OCI-M2 (cell line): ENCODE results near the gene NEMF.
"Not testable (repeated sequence)": the region's sequence is repeated elsewhere in the genome, so short reads cannot be mapped to it uniquely, and the experiment has no call there.

ENCODE experiments used
- DNase-seq: peaks from one replicate; lab custom pipeline; 2025; ENCODE audit not compliant: unreplicated experiment; lab: John Stamatoyannopoulos, UW

The NEMF gene

GRCh38 chr14:49849213-49849847 lies 3.3 kb downstream of the NEMF start:
- no peak for DNase-seq

- no peak for DNase-seq
These were observed 23.9 kb downstream of the NEMF start for GRCh38 chr14:49828640-49829039.

GRCh38 chr14:49820176-49820575 lies 32.4 kb downstream of the NEMF start:
- DNase-seq, result no peak

GRCh38 chr14:49816844-49817243 lies 35.7 kb downstream of the NEMF start:
- DNase-seq, result no peak

GRCh38 chr14:49816118-49816517 lies 36.5 kb downstream of the NEMF start:
- not testable (repeated sequence) for DNase-seq

GRCh38 chr14:49808780-49809179 lies 43.8 kb downstream of the NEMF start:
- no peak for DNase-seq

- DNase-seq, result no peak
These were observed 56.6 kb downstream of the NEMF start for GRCh38 chr14:49796025-49796424.

GRCh38 chr14:49792618-49793017 lies 60.0 kb downstream of the NEMF start:
- DNase-seq, result no peak

- DNase-seq, result no peak
These were observed 66.3 kb downstream of the NEMF start for GRCh38 chr14:49786315-49786714.

- DNase-seq, result no peak
These were observed 69.1 kb downstream of the NEMF start for GRCh38 chr14:49783394-49784014.

- DNase-seq, result not testable (repeated sequence)
These were observed 71.5 kb downstream of the NEMF start for GRCh38 chr14:49781040-49781439.

- DNase-seq, result no peak
These were observed 74.2 kb downstream of the NEMF start for GRCh38 chr14:49778421-49778820.

GRCh38 chr14:49774106-49774505 lies 78.5 kb downstream of the NEMF start:
- DNase-seq, result no peak

GRCh38 chr14:49771691-49772090 lies 80.9 kb downstream of the NEMF start:
- not testable (repeated sequence) for DNase-seq

- no peak for DNase-seq
These were observed 82.3 kb downstream of the NEMF start for GRCh38 chr14:49770212-49770817.

GRCh38 chr14:49769581-49770211 lies 82.9 kb downstream of the NEMF start:
- no peak for DNase-seq

- no peak for DNase-seq
These were observed 83.4 kb downstream of the NEMF start for GRCh38 chr14:49769171-49769570.

- DNase-seq, result no peak
These were observed 84.1 kb downstream of the NEMF start for GRCh38 chr14:49768301-49769121.

GRCh38 chr14:49767571-49768300 lies 84.9 kb downstream of the NEMF start, which contains the start of gene KLHDC2:
Gene KLHDC2, plus strand, starts transcription at chr14:49768153. Its CDS starts 316 bp downstream, at chr14:49768469.
- DNase-seq, result no peak

- no peak for DNase-seq
These were observed 85.4 kb downstream of the NEMF start for GRCh38 chr14:49767270-49767570.

- no peak for DNase-seq
These were observed 85.7 kb downstream of the NEMF start for GRCh38 chr14:49766839-49767238.
